HG02885 (cell line): ENCODE results near the gene DSCAM.

Experiments
- ATAC-seq: cut with Tn5 transposase; IDR thresholded peaks from one replicate; pipeline ENCODE4 v1.9.1; 2021; ENCODE audit warnings: mild to moderate bottlenecking; ENCODE audit not compliant: unreplicated experiment, poor library complexity

The DSCAM gene

GRCh38 chr21:40840401-40841125 is 6.4 kb downstream of the DSCAM start:
- no peak for ATAC-seq

- no peak for ATAC-seq
These were observed 7.4 kb downstream of the DSCAM start for GRCh38 chr21:40839521-40839920.

GRCh38 chr21:40837456-40837855 is 9.5 kb downstream of the DSCAM start:
- ATAC-seq, result no peak

- ATAC-seq, result no peak
These were observed 11.7 kb downstream of the DSCAM start for GRCh38 chr21:40835184-40835694.

- ATAC-seq, result no peak
These were observed 13.8 kb downstream of the DSCAM start for GRCh38 chr21:40833184-40833583.

- ATAC-seq, result no peak
These were observed 14.6 kb downstream of the DSCAM start for GRCh38 chr21:40832316-40832715.

GRCh38 chr21:40830836-40831235 is 16.1 kb downstream of the DSCAM start:
- ATAC-seq, result no peak

- no peak for ATAC-seq
These were observed 17.2 kb downstream of the DSCAM start for GRCh38 chr21:40829791-40830190.

GRCh38 chr21:40829308-40829707 is 17.6 kb downstream of the DSCAM start:
- no peak for ATAC-seq

GRCh38 chr21:40827509-40827908 is 19.4 kb downstream of the DSCAM start:
- no peak for ATAC-seq

GRCh38 chr21:40819071-40819900 is 27.7 kb downstream of the DSCAM start:
- no peak for ATAC-seq

- no peak for ATAC-seq
These were observed 33.0 kb downstream of the DSCAM start for GRCh38 chr21:40813918-40814317.

GRCh38 chr21:40809673-40810197 is 37.2 kb downstream of the DSCAM start:
- ATAC-seq, result no peak

- ATAC-seq, result no peak
These were observed 43.9 kb downstream of the DSCAM start for GRCh38 chr21:40803101-40803500.

- ATAC-seq, result no peak
These were observed 46.8 kb downstream of the DSCAM start for GRCh38 chr21:40800126-40800525.

GRCh38 chr21:40797891-40798290 is 49.1 kb downstream of the DSCAM start:
- ATAC-seq, result no peak

GRCh38 chr21:40797410-40797809 is 49.5 kb downstream of the DSCAM start:
- no peak for ATAC-seq

GRCh38 chr21:40796464-40796863 is 50.5 kb downstream of the DSCAM start:
- ATAC-seq, result no peak

GRCh38 chr21:40795313-40795712 is 51.6 kb downstream of the DSCAM start:
- ATAC-seq, result no peak

- no peak for ATAC-seq
These were observed 54.1 kb downstream of the DSCAM start for GRCh38 chr21:40792691-40793456.
